HepG2 (cell line): Measurements from ENCODE around the gene EIF4G1. TPM values are rescaled to one million over a fixed set of nuclear protein-coding genes. Genes with fewer than 3 reads are reported as not detected.

ENCODE experiments used
- ELF3 ChIP-seq: IDR thresholded peaks from 2 replicates; pipeline ENCODE4 v1.6.1; 2016; ENCODE audit warnings: missing genetic modification reagents, missing compliant biosample characterization
- ELF4 ChIP-seq: sonication (generic); formaldehyde crosslinking; IDR thresholded peaks from 2 replicates; pipeline ENCODE4 v1.5.0; 2020; ENCODE audit warnings: missing genetic modification reagents, mild to moderate bottlenecking, moderate library complexity, borderline replicate concordance
- ESRRA ChIP-seq: sonication (generic); formaldehyde crosslinking; IDR thresholded peaks from 2 replicates; pipeline ENCODE4 v1.5.1; 2020; ENCODE audit warnings: mild to moderate bottlenecking, low read depth, missing genetic modification reagents
- FOXA1 ChIP-seq, 2 experiments: fragments of 450-650 bp in 1 of 2; sonication (generic) in 1 of 2; formaldehyde crosslinking in 1 of 2; IDR thresholded peaks; 2 replicates each; pipeline versions ENCODE4 v1.4.0 to v1.6.1; 2016 to 2020; ENCODE audit warnings: missing genetic modification reagents in 1 of 2
- MAZ ChIP-seq, 2 experiments: sonication (generic) in 1 of 2; formaldehyde crosslinking in 1 of 2; IDR thresholded peaks; 2 replicates each; pipeline versions ENCODE4 v1.5.0 to v1.6.1; 2012 to 2020; ENCODE audit warnings: low read depth in 2 of 2, mild to moderate bottlenecking in 2 of 2, borderline replicate concordance in 1 of 2, improper control_type of control experiment in 1 of 2, low read length in 1 of 2, missing genetic modification reagents in 1 of 2, moderate library complexity in 1 of 2
- MED8 ChIP-seq: sonication (generic); formaldehyde crosslinking; IDR thresholded peaks from 2 replicates; pipeline ENCODE4 v1.8.1; 2023; ENCODE audit warnings: mild to moderate bottlenecking, missing genetic modification reagents; ENCODE audit not compliant: insufficient replicate concordance
- NCOA1 ChIP-seq: sonication (generic); formaldehyde crosslinking; IDR thresholded peaks from 2 replicates; pipeline ENCODE4 v1.9.0; 2021; ENCODE audit warnings: missing genetic modification reagents
- TMF1 ChIP-seq: sonication (generic); formaldehyde crosslinking; IDR thresholded peaks from 2 replicates; pipeline ENCODE4 v1.8.1; 2022; ENCODE audit warnings: low read depth, missing genetic modification reagents
- ZBTB42 ChIP-seq: sonication (generic); formaldehyde crosslinking; IDR thresholded peaks from 2 replicates; pipeline ENCODE4 v1.5.0; 2020; ENCODE audit warnings: mild to moderate bottlenecking, missing genetic modification reagents
- ZNF136 ChIP-seq: sonication (generic); formaldehyde crosslinking; IDR thresholded peaks from 2 replicates; pipeline ENCODE4 v1.8.1; 2022; ENCODE audit warnings: low read depth, mild to moderate bottlenecking, moderate library complexity, missing genetic modification reagents
- ZNF3 ChIP-seq: IDR thresholded peaks from 2 replicates; pipeline ENCODE4 v1.7.0; 2017; ENCODE audit warnings: inconsistent platforms
- ZNF878 ChIP-seq: sonication (generic); formaldehyde crosslinking; IDR thresholded peaks from 2 replicates; pipeline ENCODE4 v1.8.1; 2023; ENCODE audit warnings: mild to moderate bottlenecking, missing genetic modification reagents, moderate library complexity
- ZSCAN29 ChIP-seq: sonication (generic); formaldehyde crosslinking; conservative IDR thresholded peaks from 2 replicates; pipeline ENCODE4 v1.4.0; 2020; ENCODE audit warnings: mild to moderate bottlenecking, missing genetic modification reagents
- polyA plus RNA-seq, 8 experiments: library from polyadenylated mRNA; depleted of rRNA in 3 of 8; stranded (reverse) in 7 of 8; unstranded in 1 of 8; fragments of >200 nt; fragmentation: Illumina TruSeq in 4 of 8; extraction: Trizol in 4 of 8; gene quantifications; 2 replicates each; pipeline versions ENCODE4 v1.2.1 to v1.2.3, GENCODE V29; 2011 to 2016; ENCODE audit warnings: low read depth in 4 of 8, missing spikeins in 1 of 8, mixed read lengths in 1 of 8; ENCODE audit not compliant: insufficient read depth in 1 of 8
- total RNA-seq, 5 experiments: library from RNA; depleted of rRNA; stranded (reverse); fragments of >200 nt; fragmentation: Illumina TruSeq; extraction: Trizol; gene quantifications; 2 replicates each; pipeline ENCODE4 v1.2.3, GENCODE V29; 2016; ENCODE audit warnings: low read depth in 1 of 5
- TF ChIP-seq, protein P1 (sequence below), 2 experiments: sonication (generic) in 1 of 2; formaldehyde crosslinking in 1 of 2; IDR thresholded peaks; 2 replicates each; pipeline versions ENCODE4 v1.6.1 to v1.9.0; 2014 to 2022; ENCODE audit warnings: antibody characterized with exemption in 1 of 2, borderline replicate concordance in 1 of 2, inconsistent platforms in 1 of 2, low read depth in 1 of 2, missing genetic modification reagents in 1 of 2
- TF ChIP-seq, protein P2 (sequence below): IDR thresholded peaks from 2 replicates; pipeline ENCODE4 v1.6.1; 2016; ENCODE audit warnings: low read depth, control low read depth
- TF ChIP-seq, protein P3 (sequence below): sonication (generic); formaldehyde crosslinking; IDR thresholded peaks from 2 replicates; pipeline ENCODE4 v1.4.0; 2020; ENCODE audit warnings: missing genetic modification reagents

Gene EIF4G1
- total and polyA plus RNA-seq, 2 of the 13 experiments (the other 11 are each of a cell fraction or from before 2014, with no cell fraction given) = 208 to 213 TPM

DNA sequence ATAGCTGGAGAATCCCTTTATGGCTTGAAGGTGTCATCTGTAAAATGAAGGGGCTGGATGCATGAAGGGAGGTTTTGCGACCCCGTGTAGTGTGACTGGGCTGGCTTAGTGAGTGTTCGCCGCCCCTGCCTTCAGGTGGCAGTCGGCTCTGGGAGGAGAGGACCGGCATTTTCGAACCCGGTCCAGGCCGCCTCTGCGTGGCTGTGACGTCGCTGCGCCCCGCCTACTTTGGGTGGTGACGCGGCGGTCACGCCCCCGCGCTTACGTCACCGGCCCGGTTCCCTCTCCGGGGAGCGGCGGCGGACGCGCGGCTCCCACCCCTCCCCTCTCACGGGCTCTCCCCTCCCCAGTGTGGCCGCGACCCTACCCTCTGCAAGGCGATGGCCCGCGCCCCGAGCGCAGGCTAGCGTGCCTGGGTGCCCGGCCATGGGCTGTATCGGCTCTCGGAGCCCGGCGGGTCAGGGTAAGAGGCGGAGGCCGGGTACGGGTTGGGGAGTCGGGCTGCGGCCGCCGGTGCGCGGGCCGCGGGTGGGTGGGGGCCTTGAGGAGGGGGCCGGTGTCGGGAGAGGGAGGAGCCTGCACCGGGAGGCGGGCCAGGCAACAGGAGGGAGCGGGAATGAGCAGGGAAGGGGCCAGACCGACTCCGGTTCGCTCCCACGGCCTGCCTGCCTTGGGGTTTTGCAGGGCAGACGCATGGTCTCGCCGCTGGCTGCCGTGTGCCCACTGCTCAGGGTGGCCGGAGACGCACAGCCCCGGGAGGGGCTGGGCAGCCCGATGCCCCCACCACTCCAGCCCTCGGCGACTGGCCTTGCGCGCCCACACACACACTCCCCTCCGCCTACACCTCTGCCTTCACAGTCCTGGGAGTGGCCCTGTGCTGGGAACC is 21.5 kb downstream of the EIF4G1 start (continued):
- TF ChIP-seq, protein P1, sequence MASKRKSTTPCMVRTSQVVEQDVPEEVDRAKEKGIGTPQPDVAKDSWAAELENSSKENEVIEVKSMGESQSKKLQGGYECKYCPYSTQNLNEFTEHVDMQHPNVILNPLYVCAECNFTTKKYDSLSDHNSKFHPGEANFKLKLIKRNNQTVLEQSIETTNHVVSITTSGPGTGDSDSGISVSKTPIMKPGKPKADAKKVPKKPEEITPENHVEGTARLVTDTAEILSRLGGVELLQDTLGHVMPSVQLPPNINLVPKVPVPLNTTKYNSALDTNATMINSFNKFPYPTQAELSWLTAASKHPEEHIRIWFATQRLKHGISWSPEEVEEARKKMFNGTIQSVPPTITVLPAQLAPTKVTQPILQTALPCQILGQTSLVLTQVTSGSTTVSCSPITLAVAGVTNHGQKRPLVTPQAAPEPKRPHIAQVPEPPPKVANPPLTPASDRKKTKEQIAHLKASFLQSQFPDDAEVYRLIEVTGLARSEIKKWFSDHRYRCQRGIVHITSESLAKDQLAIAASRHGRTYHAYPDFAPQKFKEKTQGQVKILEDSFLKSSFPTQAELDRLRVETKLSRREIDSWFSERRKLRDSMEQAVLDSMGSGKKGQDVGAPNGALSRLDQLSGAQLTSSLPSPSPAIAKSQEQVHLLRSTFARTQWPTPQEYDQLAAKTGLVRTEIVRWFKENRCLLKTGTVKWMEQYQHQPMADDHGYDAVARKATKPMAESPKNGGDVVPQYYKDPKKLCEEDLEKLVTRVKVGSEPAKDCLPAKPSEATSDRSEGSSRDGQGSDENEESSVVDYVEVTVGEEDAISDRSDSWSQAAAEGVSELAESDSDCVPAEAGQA (IDR thresholded peaks at IDR 0.05; ENCODE audit: low read depth) = peak; percentile 90
- TF ChIP-seq, protein P1 (CRISPR knock-in tag; IDR thresholded peaks at IDR 0.05; ENCODE audit: borderline replicate concordance) = no peak
- TF ChIP-seq TMF1 (CRISPR knock-in tag) = peak; percentile 27; the same call in 1 of the 2 replicates
- TF ChIP-seq, protein P2, sequence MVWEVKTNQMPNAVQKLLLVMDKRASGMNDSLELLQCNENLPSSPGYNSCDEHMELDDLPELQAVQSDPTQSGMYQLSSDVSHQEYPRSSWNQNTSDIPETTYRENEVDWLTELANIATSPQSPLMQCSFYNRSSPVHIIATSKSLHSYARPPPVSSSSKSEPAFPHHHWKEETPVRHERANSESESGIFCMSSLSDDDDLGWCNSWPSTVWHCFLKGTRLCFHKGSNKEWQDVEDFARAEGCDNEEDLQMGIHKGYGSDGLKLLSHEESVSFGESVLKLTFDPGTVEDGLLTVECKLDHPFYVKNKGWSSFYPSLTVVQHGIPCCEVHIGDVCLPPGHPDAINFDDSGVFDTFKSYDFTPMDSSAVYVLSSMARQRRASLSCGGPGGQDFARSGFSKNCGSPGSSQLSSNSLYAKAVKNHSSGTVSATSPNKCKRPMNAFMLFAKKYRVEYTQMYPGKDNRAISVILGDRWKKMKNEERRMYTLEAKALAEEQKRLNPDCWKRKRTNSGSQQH (CRISPR knock-in tag) = peak; percentile 77; the same call in 1 of the 2 replicates
- TF ChIP-seq ZNF3 (CRISPR knock-in tag) = no peak
- TF ChIP-seq MED8 (CRISPR knock-in tag) = no peak
- TF ChIP-seq NCOA1 (CRISPR knock-in tag) = no peak
- TF ChIP-seq, protein P3, sequence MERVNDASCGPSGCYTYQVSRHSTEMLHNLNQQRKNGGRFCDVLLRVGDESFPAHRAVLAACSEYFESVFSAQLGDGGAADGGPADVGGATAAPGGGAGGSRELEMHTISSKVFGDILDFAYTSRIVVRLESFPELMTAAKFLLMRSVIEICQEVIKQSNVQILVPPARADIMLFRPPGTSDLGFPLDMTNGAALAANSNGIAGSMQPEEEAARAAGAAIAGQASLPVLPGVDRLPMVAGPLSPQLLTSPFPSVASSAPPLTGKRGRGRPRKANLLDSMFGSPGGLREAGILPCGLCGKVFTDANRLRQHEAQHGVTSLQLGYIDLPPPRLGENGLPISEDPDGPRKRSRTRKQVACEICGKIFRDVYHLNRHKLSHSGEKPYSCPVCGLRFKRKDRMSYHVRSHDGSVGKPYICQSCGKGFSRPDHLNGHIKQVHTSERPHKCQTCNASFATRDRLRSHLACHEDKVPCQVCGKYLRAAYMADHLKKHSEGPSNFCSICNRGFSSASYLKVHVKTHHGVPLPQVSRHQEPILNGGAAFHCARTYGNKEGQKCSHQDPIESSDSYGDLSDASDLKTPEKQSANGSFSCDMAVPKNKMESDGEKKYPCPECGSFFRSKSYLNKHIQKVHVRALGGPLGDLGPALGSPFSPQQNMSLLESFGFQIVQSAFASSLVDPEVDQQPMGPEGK (CRISPR knock-in tag) = peak; percentile 63
- TF ChIP-seq ELF4 (CRISPR knock-in tag) = no peak
- no peak for TF ChIP-seq FOXA1 (IDR thresholded peaks at IDR 0.05)
- TF ChIP-seq FOXA1 (CRISPR knock-in tag; IDR thresholded peaks at IDR 0.05) = no peak; the same call in 1 of the 2 replicates
- TF ChIP-seq ZNF878 = no peak; the same call in 1 of the 2 replicates
- TF ChIP-seq ZNF136 (CRISPR knock-in tag) = no peak
- 0 out of 2 replicates have a peak, but pooled peaks have one; percentile 4 for TF ChIP-seq MAZ (IDR thresholded peaks at IDR 0.05; ENCODE audit: borderline replicate concordance, low read depth, low read length)
- peak; percentile 92 for TF ChIP-seq MAZ (CRISPR knock-in tag; IDR thresholded peaks at IDR 0.05; ENCODE audit: low read depth)
- TF ChIP-seq ZBTB42 = 0 out of 2 replicates have a peak, but pooled peaks have one; percentile 68
- TF ChIP-seq ELF3 (CRISPR knock-in tag) = no peak
- 0 out of 2 replicates have a peak, but pooled peaks have one; percentile 24 for TF ChIP-seq ESRRA (CRISPR knock-in tag)
- 0 out of 2 replicates have a peak, but pooled peaks have one; percentile 41 for TF ChIP-seq ZSCAN29 (CRISPR knock-in tag)
